ENCODE results near the gene PFDN1. TPM values are rescaled to one million over a fixed set of nuclear protein-coding genes. Genes with fewer than 3 reads are reported as not detected.
A peak's percentile ranks its signal among the peaks of the same experiment; 100 is the strongest.

PFDN1 gene
- total and polyA plus RNA-seq, 9 of the 15 experiments (the other 6 are each of a cell fraction or from before 2014, with no cell fraction given): 45.5 to 215 (median 78.0) TPM

DNA sequence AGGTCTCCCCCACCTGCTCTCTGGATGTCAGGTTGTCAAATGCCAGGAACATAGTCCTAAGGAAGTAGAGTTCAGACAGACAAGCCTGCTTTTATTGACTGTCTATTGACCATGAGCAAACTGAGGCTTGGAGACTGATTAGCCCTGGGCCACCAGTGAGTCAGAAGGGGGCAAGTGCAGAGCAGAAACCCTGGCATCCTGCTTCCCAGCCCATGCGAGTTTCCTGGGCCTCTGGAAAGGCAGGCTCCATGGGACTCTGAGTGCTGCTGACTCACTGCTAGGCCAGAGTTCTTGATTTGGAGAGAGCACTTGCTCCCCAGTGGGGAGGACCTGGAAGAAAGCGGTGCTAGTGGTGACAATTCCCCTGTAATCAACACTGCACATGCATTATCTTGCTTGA is 46.3 kb upstream of the PFDN1 start:
- intact Hi-C loops (cut with micrococcal nuclease) (no loop called here), in situ Hi-C loops (cut with MboI) (no loop called here)
- H3K79me2 ChIP-seq (ENCODE audit: control insufficient read depth, insufficient read depth, low read length): no peaks in the 10 kb centered on the region
- ATAC-seq: no peak
- peaks cover 13 to 15% of the 10 kb centered on the region in 2 experiments; a peak in 4 of 5 replicates for H3K4me1 ChIP-seq (replicated peaks in 1 of 2; ENCODE audit: control insufficient read depth in 2 of 2, insufficient read depth in 2 of 2, low read length in 2 of 2)
- no peak overlapping the region for H3K4me2 ChIP-seq (ENCODE audit: insufficient read depth, low read length)
- no peaks in the 10 kb centered on the region for H3K9me1 ChIP-seq (ENCODE audit: control insufficient read depth, insufficient read depth, low read length)
- no peak overlapping the region for H3K4me3 ChIP-seq
- H3K27ac ChIP-seq (ENCODE audit: extremely low read depth, low read depth, low read length): no peak overlapping the region
- no TSS peak for BruUV-seq (replicated peaks)
- DNase-seq (ENCODE audit: extremely low read depth in 1 of 4, low spot score in 3 of 4): peak in 1 of 4 experiments; percentile 38
- ChIA-PET CTCF (ENCODE audit: low intra/inter-chr PET ratio) (no interaction called here), POLR2A (no interaction called here)
- H3K9ac ChIP-seq (ENCODE audit: insufficient read depth in 1 of 2, low read depth in 2 of 2, low read length in 2 of 2): peak overlapping the region in 1 of 2 experiments; percentile 74; a peak in 1 of 4 replicates
- H4K20me1 ChIP-seq (replicated peaks; ENCODE audit: control insufficient read depth, insufficient read depth, low read length): no peaks in the 10 kb centered on the region
- 40% methylated on average over 2 of the region's 2 CpGs for WGBS (ENCODE audit: insufficient coverage, low coverage, missing lambda C conversion rate)
- TF ChIP-seq C11orf30 (IDR thresholded peaks at IDR 0.05; ENCODE audit: low read depth): 0 out of 2 replicates have a peak, but pooled peaks have one; percentile 46
- TF ChIP-seq TGIF2 (CRISPR knock-in tag; IDR thresholded peaks at IDR 0.05): 0 out of 2 replicates have a peak, but pooled peaks have one; percentile 36
- TF ChIP-seq CBFA2T3 (IDR thresholded peaks at IDR 0.05): no peak
- TF ChIP-seq SP1 (CRISPR knock-in tag; IDR thresholded peaks at IDR 0.05): no peak
- TF ChIP-seq FUS (optimal IDR thresholded peaks at IDR 0.05; ENCODE audit: low read depth, low read length): no peak
- peak; percentile 88; the same call in 1 of the 2 replicates for TF ChIP-seq ZNF263 (CRISPR knock-in tag; IDR thresholded peaks at IDR 0.05; ENCODE audit: borderline replicate concordance)
- TF ChIP-seq NFE2 (IDR thresholded peaks at IDR 0.05; ENCODE audit: low read depth): peak; percentile 56; the same call in 1 of the 2 replicates
- no peak for TF ChIP-seq ZNF217 (CRISPR knock-in tag; IDR thresholded peaks at IDR 0.05)
- peak overlapping the region; percentile 58 for H2AFZ ChIP-seq (ENCODE audit: low read depth, low read length)
- no peak for FAIRE-seq
- H3K27me3 ChIP-seq (ENCODE audit: control insufficient read depth in 2 of 2, insufficient read depth in 2 of 2, low read length in 2 of 2): no peaks in the 10 kb centered on the region
- no peaks in the 10 kb centered on the region for H3K9me3 ChIP-seq (replicated peaks; ENCODE audit: control insufficient read depth, insufficient read depth, low read depth, low read length)
- H3K36me3 ChIP-seq (ENCODE audit: control insufficient read depth, insufficient read depth, low read length): no peaks in the 10 kb centered on the region

All from K562 (cell line).